IPS DF 4.7 (cell line): Measurements from ENCODE around the gene C10orf71.

Source experiments
- DNase-seq: peaks from one replicate; pipeline ENCODE4 v3.0.0-alpha.2; 2013; ENCODE audit warnings: low spot score; ENCODE audit errors: extremely low read depth

C10orf71 gene

GRCh38 chr10:49334964-49335363 is 36.0 kb downstream of the C10orf71 start:
- DNase-seq = no peak

- DNase-seq = no peak
Measured at GRCh38 chr10:49335364-49335972, 36.5 kb downstream of the C10orf71 start.

GRCh38 chr10:49338604-49339003 is 39.6 kb downstream of the C10orf71 start:
- DNase-seq = no peak

- DNase-seq = no peak
Measured at GRCh38 chr10:49344840-49345239, 45.9 kb downstream of the C10orf71 start.

DNA sequence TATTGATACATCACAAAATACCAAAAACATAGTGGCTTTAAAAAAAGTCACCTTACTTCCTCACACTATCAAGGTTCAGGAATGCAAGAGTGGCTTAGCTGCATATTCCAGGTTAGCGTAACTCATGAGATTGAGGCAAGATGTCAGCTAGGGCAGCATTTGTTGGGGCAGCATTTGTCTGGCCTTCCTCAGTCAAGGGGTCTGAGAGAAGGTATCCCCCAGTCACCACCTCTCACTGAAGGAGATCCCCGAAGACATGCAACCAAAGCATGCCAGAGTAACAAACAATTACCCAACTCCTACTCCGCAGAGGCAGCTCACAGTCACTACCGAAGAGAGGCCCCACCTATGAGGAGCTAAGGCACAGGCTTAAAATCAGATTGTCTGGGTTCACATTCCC is 48.4 kb downstream of the C10orf71 start:
- no peak for DNase-seq

GRCh38 chr10:49347827-49348226 is 48.9 kb downstream of the C10orf71 start:
- no peak for DNase-seq

GRCh38 chr10:49348593-49348992 is 49.6 kb downstream of the C10orf71 start:
- no peak for DNase-seq

DNA sequence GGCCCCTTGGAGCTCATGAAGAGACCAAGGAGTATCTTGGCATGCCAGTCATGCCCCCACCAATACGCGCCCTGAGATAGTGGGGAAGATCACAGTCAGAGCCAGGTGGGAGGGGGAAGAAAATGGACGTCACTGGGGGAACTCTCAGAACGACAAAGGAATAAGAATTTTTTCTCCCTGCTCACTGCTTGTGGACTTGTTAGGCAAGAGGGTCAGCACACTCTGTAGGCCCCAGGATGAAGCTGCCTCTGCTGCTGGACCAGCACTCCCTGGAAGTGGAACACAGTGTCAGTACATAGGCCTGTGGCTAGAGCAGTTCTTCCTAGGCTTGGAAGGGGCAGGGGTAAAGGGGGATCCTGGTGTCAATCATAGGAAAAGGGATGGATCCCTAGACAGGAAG is 50.4 kb downstream of the C10orf71 start:
- DNase-seq = no peak

DNA sequence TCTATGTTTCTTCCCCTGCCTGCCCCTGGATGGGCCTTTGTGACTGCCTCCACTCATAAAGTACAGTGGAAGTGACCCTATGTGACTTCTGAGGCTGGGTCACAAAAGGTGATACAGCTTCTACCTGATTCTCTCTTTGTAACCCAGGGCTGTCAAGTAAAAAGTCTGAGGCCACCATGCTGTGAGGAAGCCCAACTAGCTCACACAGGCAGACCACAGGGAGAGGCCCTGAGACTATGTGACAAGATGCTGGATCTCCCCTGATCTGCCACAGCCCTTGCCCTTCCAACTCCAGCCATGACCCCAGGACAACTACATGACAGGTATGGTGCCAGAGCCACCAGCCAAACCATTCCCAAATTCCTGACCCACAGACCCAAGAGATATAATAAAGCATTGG is 51.2 kb downstream of the C10orf71 start:
- no peak for DNase-seq

GRCh38 chr10:49350846-49351532 is 52.0 kb downstream of the C10orf71 start:
- no peak for DNase-seq

DNA sequence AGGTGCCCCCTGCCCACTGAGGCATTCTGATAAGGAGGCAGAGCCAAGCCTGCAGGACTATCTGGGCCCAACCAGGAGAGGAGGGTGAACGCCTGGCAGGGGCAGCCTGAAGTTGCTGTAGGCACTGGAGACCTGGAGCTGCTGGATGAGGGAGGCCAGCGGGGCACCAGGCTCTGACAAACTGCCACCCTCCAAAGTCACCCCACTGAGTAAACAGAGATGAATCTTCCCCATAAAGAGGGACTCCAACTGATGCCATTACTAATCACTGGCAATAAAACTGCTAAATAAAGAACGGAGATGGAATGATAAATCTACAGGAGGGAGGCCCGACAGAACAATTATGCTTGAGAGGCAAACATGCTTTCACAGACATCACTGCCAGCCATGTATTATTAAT is 52.7 kb downstream of the C10orf71 start:
- no peak for DNase-seq

DNA sequence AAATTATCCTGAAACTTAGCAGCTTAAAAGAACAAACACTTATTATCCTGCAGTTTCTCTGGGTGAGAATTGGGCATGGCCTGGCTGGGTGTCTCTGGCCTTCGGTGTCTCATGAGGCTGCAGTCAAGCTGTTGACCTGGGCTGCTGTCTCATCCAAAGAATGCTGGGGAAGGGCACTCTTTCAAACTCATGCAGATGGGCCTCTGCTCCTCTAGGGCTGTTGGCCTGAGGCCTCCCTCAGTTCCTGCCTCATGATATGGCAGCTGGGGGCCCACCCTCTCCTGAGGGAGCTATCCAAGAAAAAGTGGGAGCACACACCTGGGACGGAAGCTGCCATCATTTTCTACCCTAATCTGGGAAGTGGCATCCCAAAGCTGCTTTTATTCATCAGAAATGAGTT is 53.4 kb downstream of the C10orf71 start:
- DNase-seq = no peak

DNA sequence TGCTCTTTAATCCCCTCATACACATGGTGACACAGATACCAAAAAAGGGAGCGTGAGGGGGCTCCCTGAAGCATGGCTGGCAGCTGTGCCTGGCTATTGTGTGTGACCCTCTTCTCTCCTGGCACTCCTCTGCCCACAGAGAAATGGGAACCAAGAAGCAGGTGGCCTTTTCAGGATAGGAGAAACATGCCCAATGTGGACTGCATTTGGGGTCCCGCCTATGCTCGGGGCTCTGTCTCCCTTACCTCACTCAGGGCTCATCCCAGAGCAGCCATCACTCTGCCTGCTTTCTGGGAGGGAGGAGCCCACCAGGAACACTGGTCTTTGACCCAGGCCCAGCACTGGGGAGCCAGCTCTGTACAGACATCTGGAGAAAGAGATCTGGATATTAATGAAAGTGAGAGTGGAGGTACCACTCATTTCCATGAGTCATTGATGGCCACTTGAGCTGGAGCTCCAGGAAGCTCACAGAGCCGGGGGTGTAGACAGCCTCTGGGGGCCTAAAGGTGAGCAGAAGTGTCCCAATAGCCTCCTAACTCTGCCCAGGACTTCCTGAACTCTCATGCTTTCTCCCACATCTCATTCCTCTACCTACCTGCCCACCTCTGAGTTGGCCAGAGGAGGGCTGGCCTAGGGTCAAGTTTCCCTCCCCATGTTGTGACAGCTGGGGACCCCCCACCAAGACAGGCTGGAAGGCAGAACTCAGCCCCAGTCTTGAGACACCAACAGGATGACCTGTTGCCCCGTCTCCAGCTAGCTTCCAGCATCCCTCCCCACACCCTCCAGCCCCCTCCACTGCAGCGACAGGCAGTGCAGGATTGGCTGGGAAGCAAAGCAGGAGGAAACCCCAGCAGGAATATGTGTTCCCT is 54.3 kb downstream of the C10orf71 start:
- no peak for DNase-seq

GRCh38 chr10:49353895-49354566 is 55.1 kb downstream of the C10orf71 start:
- no peak for DNase-seq

DNA sequence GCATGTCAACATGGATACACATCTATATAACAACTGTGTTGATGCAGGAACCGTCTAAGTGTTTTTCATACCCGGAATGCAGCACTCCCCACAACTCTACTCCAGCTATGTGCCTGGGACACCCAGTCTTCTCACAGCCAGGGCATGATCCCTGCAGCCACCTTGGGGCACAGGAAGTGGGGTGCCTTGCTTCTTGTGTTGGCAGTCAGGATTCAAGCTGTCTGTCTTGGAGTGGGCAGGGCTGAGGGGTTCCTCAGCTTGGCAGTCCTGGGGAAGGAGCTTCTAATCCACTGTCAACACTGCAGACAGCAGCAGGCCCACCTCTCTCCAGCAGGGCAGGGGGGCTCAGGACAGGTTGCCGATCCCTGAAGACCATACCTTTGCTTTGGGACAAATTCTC is 55.6 kb downstream of the C10orf71 start:
- no peak for DNase-seq

DNA sequence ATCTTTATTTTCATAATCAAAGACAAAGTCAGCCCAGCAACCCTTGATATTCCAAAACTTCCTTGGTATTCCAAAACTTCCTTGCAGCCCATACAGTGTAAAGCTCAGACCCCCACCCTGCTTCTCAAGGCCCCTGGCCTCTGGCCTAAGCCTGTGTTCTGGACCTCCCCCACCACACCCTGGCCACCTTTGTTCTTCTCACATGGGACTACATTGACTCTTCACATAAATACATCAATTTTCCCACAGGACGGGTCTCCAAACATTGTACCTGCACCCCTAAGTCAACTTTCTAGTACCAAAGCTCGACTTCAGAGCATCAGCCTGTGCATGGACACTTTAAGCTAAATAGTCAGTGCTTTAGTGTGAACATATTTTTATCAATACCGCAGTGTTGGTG is 56.3 kb downstream of the C10orf71 start:
- no peak for DNase-seq

- DNase-seq = no peak
Measured at GRCh38 chr10:49356181-49356580, 57.2 kb downstream of the C10orf71 start.

DNA sequence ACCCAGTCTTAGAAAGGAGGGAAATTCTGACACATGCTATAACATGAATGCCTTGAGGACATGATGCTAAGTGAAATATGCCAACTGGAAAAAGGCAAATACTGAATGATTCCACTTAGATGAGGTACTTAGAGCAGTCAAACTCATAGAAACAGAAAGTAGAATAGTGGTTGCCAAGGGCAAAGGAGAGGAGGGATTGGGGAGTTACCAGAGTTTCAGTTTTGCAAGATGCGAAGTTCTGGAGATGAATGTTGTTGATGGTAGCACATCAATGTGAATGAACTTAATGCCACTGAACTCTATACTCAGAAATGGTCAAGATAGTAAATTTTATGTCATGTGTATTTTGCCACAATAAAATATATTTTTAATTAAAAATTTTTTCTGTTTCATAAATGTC is 58.0 kb downstream of the C10orf71 start:
- no peak for DNase-seq

- no peak for DNase-seq
Measured at GRCh38 chr10:49357910-49358309, 58.9 kb downstream of the C10orf71 start.

GRCh38 chr10:49359349-49360270 is 60.6 kb downstream of the C10orf71 start:
- DNase-seq = peak; percentile 19
